Upper lobe of left lung (tissue), 4 donors: ENCODE results near the gene INTS11.

ENCODE experiments used
- POLR2A ChIP-seq, 4 donors: fragments of 450-650 bp; IDR thresholded peaks; one replicate each; pipeline ENCODE4 v1.5.1; 2016 to 2017; ENCODE audit warnings: antibody characterized with exemption in 4 of 4, mild to moderate bottlenecking in 2 of 4
- TF ChIP-seq, protein P1 (sequence below), 6 experiments: fragments of 450-650 bp in 4 of 6; fragments of 200-600 bp in 2 of 6; sonication (generic) in 2 of 6; IDR thresholded peaks; one replicate each; pipeline ENCODE4 v1.5.1; 2016 to 2019; ENCODE audit warnings: antibody characterized with exemption in 6 of 6

DNA sequence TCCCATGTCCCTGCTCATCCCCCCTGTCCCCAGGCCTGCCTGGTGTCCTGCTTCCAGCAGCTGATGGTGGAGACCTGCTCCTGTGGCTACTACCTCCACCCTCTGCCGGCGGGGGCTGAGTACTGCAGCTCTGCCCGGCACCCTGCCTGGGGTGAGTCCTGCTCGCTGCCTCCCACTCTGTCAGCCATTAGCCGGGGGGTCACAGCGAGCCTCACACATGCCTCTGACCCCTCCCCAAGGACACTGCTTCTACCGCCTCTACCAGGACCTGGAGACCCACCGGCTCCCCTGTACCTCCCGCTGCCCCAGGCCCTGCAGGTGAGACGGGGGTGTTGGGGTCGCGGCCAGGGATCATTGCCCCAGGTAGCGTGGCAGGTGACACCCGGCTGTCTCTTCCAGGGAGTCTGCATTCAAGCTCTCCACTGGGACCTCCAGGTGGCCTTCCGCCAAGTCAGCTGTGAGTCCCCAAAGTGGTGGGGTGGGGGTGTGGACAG is 34.2 kb downstream of the INTS11 start:
- TF ChIP-seq, protein P1, sequence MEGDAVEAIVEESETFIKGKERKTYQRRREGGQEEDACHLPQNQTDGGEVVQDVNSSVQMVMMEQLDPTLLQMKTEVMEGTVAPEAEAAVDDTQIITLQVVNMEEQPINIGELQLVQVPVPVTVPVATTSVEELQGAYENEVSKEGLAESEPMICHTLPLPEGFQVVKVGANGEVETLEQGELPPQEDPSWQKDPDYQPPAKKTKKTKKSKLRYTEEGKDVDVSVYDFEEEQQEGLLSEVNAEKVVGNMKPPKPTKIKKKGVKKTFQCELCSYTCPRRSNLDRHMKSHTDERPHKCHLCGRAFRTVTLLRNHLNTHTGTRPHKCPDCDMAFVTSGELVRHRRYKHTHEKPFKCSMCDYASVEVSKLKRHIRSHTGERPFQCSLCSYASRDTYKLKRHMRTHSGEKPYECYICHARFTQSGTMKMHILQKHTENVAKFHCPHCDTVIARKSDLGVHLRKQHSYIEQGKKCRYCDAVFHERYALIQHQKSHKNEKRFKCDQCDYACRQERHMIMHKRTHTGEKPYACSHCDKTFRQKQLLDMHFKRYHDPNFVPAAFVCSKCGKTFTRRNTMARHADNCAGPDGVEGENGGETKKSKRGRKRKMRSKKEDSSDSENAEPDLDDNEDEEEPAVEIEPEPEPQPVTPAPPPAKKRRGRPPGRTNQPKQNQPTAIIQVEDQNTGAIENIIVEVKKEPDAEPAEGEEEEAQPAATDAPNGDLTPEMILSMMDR (IDR thresholded peaks at IDR 0.05) = peak; percentile 62 to 84 (median 74)
- no peak for TF ChIP-seq POLR2A (IDR thresholded peaks at IDR 0.05)
